ENCODE results near the gene NCAM1.

DNA sequence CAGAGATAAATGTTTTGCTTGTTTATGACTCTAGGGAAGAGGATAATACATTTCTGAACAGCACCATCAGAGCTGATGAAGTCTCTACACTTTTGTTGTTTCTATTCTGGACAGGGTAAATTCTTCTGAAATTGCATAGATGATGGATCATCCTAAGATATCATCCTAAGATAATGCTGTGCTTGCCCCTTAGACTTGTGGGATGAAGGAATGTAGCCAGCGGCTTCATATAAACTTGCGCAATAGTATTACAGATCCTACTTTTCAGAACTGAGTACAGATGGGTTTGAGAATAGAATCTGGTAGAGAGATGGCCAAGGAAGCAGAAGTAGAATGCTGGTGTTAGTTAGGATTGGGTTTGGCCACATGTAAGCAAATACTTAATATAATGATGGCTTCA, 61.0 kb downstream of the NCAM1 start:
- TF ChIP-seq, protein P1, sequence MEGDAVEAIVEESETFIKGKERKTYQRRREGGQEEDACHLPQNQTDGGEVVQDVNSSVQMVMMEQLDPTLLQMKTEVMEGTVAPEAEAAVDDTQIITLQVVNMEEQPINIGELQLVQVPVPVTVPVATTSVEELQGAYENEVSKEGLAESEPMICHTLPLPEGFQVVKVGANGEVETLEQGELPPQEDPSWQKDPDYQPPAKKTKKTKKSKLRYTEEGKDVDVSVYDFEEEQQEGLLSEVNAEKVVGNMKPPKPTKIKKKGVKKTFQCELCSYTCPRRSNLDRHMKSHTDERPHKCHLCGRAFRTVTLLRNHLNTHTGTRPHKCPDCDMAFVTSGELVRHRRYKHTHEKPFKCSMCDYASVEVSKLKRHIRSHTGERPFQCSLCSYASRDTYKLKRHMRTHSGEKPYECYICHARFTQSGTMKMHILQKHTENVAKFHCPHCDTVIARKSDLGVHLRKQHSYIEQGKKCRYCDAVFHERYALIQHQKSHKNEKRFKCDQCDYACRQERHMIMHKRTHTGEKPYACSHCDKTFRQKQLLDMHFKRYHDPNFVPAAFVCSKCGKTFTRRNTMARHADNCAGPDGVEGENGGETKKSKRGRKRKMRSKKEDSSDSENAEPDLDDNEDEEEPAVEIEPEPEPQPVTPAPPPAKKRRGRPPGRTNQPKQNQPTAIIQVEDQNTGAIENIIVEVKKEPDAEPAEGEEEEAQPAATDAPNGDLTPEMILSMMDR (conservative IDR thresholded peaks at IDR 0.05) = no peak
- TF ChIP-seq EZH2 (IDR thresholded peaks at IDR 0.05; ENCODE audit: low read depth) = no peak
